B cell (primary cell): ENCODE results near the gene MROH2A.

Experiments used
- CTCF ChIP-seq: fragments of 200-600 bp; IDR thresholded peaks from one replicate; pipeline ENCODE4 v1.8.0; 2022; ENCODE audit warnings: antibody characterized with exemption, mild to moderate bottlenecking
- EZH2 ChIP-seq: IDR thresholded peaks from 2 replicates; pipeline ENCODE4 v1.6.1; 2012; ENCODE audit warnings: borderline replicate concordance, low read depth, mild to moderate bottlenecking, moderate library complexity, low read length; ENCODE audit not compliant: insufficient read depth, poor library complexity, severe bottlenecking

- TF ChIP-seq CTCF (no peak), EZH2 (no peak)
Observed at GRCh38 chr2:233764264-233764663, 13.9 kb upstream of the MROH2A start.
